Natural killer cell (primary cell): ENCODE data around the gene ACTR1A. TPM values are rescaled to one million over a fixed set of nuclear protein-coding genes. Genes with fewer than 3 reads are reported as not detected.
A peak's percentile ranks its signal among the peaks of the same experiment; 100 is the strongest.

Experiments
- ATAC-seq, 3 donors: fragments of 150-1000 bp in 2 of 3; fragments of 200-7000 bp in 1 of 3; cut with Tn5 transposase; 1 replicate in 1 of 3; 2 replicates in 2 of 3; pipeline ENCODE4 v1.10.0; 2021; ENCODE audit warnings: mild to moderate bottlenecking in 2 of 3, moderate library complexity in 2 of 3
- DNase-seq, 2 donors: peaks; one replicate each; pipeline versions ENCODE4 v3.0.0 to v3.0.0-alpha.2; 2013 to 2021; ENCODE audit warnings: mixed read lengths in 1 of 2
- H3K27ac ChIP-seq: one replicate; pipeline ENCODE4 v1.5.1; 2013; ENCODE audit warnings: mild to moderate bottlenecking, low read length
- H3K27me3 ChIP-seq: one replicate; pipeline ENCODE4 v1.6.1; 2013; ENCODE audit warnings: low read length; ENCODE audit not compliant: control insufficient read depth, insufficient read depth
- H3K36me3 ChIP-seq: one replicate; pipeline ENCODE4 v1.6.1; 2013; ENCODE audit warnings: low read length; ENCODE audit not compliant: control insufficient read depth, insufficient read depth
- H3K4me1 ChIP-seq: one replicate; pipeline ENCODE4 v1.6.1; 2013; ENCODE audit warnings: low read length; ENCODE audit not compliant: control insufficient read depth, insufficient read depth
- H3K4me3 ChIP-seq: one replicate; pipeline ENCODE4 v1.5.1; 2013; ENCODE audit warnings: low read length
- H3K9me3 ChIP-seq: one replicate; pipeline ENCODE4 v1.6.1; 2013; ENCODE audit warnings: low read length; ENCODE audit not compliant: control insufficient read depth, insufficient read depth
- H3K27ac Mint-ChIP-seq, 2 donors: one replicate each; pipeline ENCODE4 v1.8.0; 2022; ENCODE audit warnings: mild to moderate bottlenecking in 2 of 2, mixed read lengths in 2 of 2, moderate library complexity in 1 of 2
- H3K27me3 Mint-ChIP-seq, 2 donors: one replicate each; pipeline ENCODE4 v1.8.0; 2022; ENCODE audit warnings: low read depth in 2 of 2, mixed read lengths in 2 of 2
- H3K36me3 Mint-ChIP-seq: one replicate; pipeline ENCODE4 v1.8.0; 2022; ENCODE audit warnings: mixed read lengths
- H3K4me1 Mint-ChIP-seq, 2 donors: one replicate each; pipeline ENCODE4 v1.8.0; 2022; ENCODE audit warnings: mixed read lengths in 2 of 2
- H3K4me3 Mint-ChIP-seq: one replicate; pipeline ENCODE4 v1.8.0; 2022; ENCODE audit warnings: mild to moderate bottlenecking, moderate library complexity, mixed read lengths
- H3K9me3 Mint-ChIP-seq, 2 donors: one replicate each; pipeline ENCODE4 v1.8.0; 2022; ENCODE audit warnings: mixed read lengths in 2 of 2
- CTCF ChIP-seq: fragments of 200-600 bp; IDR thresholded peaks from one replicate; pipeline ENCODE4 v1.8.0; 2022; ENCODE audit warnings: antibody characterized with exemption
- whole genome bisulfite sequencing: methylation state at CpG from one replicate; pipeline ENCODE4 v1.1.7; 2013; ENCODE audit warnings: missing lambda C conversion rate; ENCODE audit not compliant: insufficient coverage; 5-methylcytosine and 5-hydroxymethylcytosine counted together
- intact Hi-C: fragments of 100-400 bp; cut with micrococcal nuclease; formaldehyde crosslinking; loops from one replicate; pipeline ENCODE4 v1.14.2; 2022
- total RNA-seq, 4 donors: library from RNA; stranded (reverse); fragments of 120-200 nt in 1 of 4; gene quantifications; one replicate each; pipeline versions ENCODE4 v1.2.3 to v1.2.4, GENCODE V29; 2013 to 2022

Gene ACTR1A
- total RNA-seq, 3 donors from 2014 or later (not counting 1 experiment from before 2014, with no cell fraction given), result 101 to 129 (median 110) TPM

DNA sequence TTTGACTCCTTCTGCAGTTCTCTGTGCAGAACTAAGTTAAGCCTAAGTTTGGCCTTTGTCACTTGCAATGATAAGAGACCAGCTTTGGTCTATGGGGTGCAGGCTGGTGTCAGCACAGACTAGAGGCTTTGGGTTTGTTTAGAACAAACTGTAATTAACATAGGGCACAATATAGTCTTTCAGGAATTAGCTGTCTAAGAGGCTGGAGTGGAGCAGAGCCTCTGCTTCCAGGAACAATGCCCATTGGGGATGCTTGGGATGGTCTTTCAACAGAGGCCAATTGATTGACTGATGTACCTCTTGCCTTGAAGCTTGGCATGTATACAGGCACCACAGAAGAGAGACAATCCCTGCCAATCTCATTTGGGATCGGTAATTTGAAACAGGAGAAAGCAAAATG, 6.0 kb upstream of the ACTR1A start:
- Histone ChIP-seq H3K36me3 (peaks cover 23% of the 10 kb centered on the region), H3K27ac (no peak overlapping the region), H3K4me1 (peaks cover 21% of the 10 kb centered on the region), H3K27me3 (no peaks in the 10 kb centered on the region), H3K4me3 (no peak overlapping the region), H3K9me3 (no peaks in the 10 kb centered on the region)
- no peak overlapping the region for H3K27ac Mint-ChIP-seq
- peaks cover 20 to 23% of the 10 kb centered on the region in 2 donors for H3K4me1 Mint-ChIP-seq
- intact Hi-C loops, result no loop called here
- H3K9me3 Mint-ChIP-seq, result no peaks in the 10 kb centered on the region
- no peak for TF ChIP-seq CTCF
- ATAC-seq, result no peak
- H3K27me3 Mint-ChIP-seq, result no peaks in the 10 kb centered on the region
- no peaks in the 10 kb centered on the region for H3K36me3 Mint-ChIP-seq
- DNase-seq, result no peak
- H3K4me3 Mint-ChIP-seq, result no peak overlapping the region
- WGBS, result 100% methylated on average over 1 of the region's 1 CpG

GRCh38 chr10:102507521-102507920, 5.0 kb upstream of the ACTR1A start:
- H3K27me3 Mint-ChIP-seq, result no peaks in the 10 kb centered on the region
- TF ChIP-seq CTCF, result no peak
- Histone ChIP-seq H3K36me3 (peaks cover 15% of the 10 kb centered on the region), H3K4me1 (peaks cover 26% of the 10 kb centered on the region), H3K9me3 (no peaks in the 10 kb centered on the region), H3K27me3 (no peaks in the 10 kb centered on the region), H3K27ac (no peak overlapping the region), H3K4me3 (no peak overlapping the region)
- H3K36me3 Mint-ChIP-seq, result no peaks in the 10 kb centered on the region
- peaks cover 20 to 23% of the 10 kb centered on the region in 2 donors for H3K4me1 Mint-ChIP-seq
- intact Hi-C loops, result no loop called here
- WGBS, result 88% methylated on average over 3 of the region's 3 CpGs
- no peak overlapping the region for H3K4me3 Mint-ChIP-seq
- DNase-seq, result no peak
- no peak overlapping the region for H3K27ac Mint-ChIP-seq
- H3K9me3 Mint-ChIP-seq, result no peaks in the 10 kb centered on the region
- no peak for ATAC-seq

GRCh38 chr10:102505462-102506115, 3.1 kb upstream of the ACTR1A start:
- peaks cover 13 to 16% of the 10 kb centered on the region in 2 donors for H3K4me1 Mint-ChIP-seq
- Histone ChIP-seq H3K4me1 (peaks cover 31% of the 10 kb centered on the region), H3K27ac (no peak overlapping the region), H3K27me3 (no peaks in the 10 kb centered on the region), H3K9me3 (no peaks in the 10 kb centered on the region), H3K4me3 (no peak overlapping the region), H3K36me3 (peaks cover 6% of the 10 kb centered on the region)
- ATAC-seq, result no peak
- no peaks in the 10 kb centered on the region for H3K27me3 Mint-ChIP-seq
- 97% methylated on average over 9 of the region's 10 CpGs for WGBS
- H3K9me3 Mint-ChIP-seq, result no peaks in the 10 kb centered on the region
- no peaks in the 10 kb centered on the region for H3K36me3 Mint-ChIP-seq
- H3K27ac Mint-ChIP-seq, result no peak overlapping the region
- DNase-seq, result peak in 1 of 2 donors; percentile 21
- H3K4me3 Mint-ChIP-seq, result peak overlapping the region; percentile 52
- intact Hi-C loops, result no loop called here
- TF ChIP-seq CTCF, result no peak

- WGBS, result 32% methylated on average over 5 of the region's 5 CpGs
- Mint-ChIP-seq H3K27ac (no peak overlapping the region), H3K9me3 (no peaks in the 10 kb centered on the region), H3K4me3 (no peak overlapping the region), H3K27me3 (no peaks in the 10 kb centered on the region), H3K36me3 (no peaks in the 10 kb centered on the region), H3K4me1 (peaks cover 13 to 16% of the 10 kb centered on the region in 2 donors)
- Histone ChIP-seq H3K36me3 (peaks cover 5% of the 10 kb centered on the region), H3K9me3 (no peaks in the 10 kb centered on the region), H3K27me3 (no peaks in the 10 kb centered on the region), H3K4me3 (peak overlapping the region; percentile 75), H3K27ac (no peak overlapping the region), H3K4me1 (peaks cover 33% of the 10 kb centered on the region)
- no peak for DNase-seq
- intact Hi-C loops, result loop anchor here (5.0 kb wide), 1 partner anchor 207 kb away; the partner anchor contains the start of genes ARL3 and SFXN2
- ATAC-seq, result no peak
- no peak for TF ChIP-seq CTCF
Measured at GRCh38 chr10:102504976-102505300, 2.4 kb upstream of the ACTR1A start.
